Astrocyte (in vitro differentiated cells and primary cell): ENCODE measurements around the gene HECW1. TPM values are rescaled to one million over a fixed set of nuclear protein-coding genes. Genes with fewer than 3 reads are reported as not detected.

Experiments
- DNase-seq: peaks from one replicate; pipeline ENCODE4 v3.0.0-alpha.2; 2010; ENCODE audit warnings: low read depth
- FAIRE-seq: peaks from 2 replicates; lab custom pipeline; 2011; peaks lifted over from hg19 to GRCh38; lab: Jason Lieb, UNC
- H2AFZ ChIP-seq: 2 replicates; pipeline ENCODE4 v1.6.0; 2012; ENCODE audit warnings: low read depth, low read length, inconsistent platforms
- H3K27ac ChIP-seq: 2 replicates; pipeline ENCODE4 v1.5.1; 2011; ENCODE audit warnings: low read depth, low read length, inconsistent platforms
- H3K27me3 ChIP-seq: 2 replicates; pipeline ENCODE4 v1.6.0; 2011; ENCODE audit warnings: low read length, inconsistent platforms; ENCODE audit not compliant: insufficient read depth
- H3K36me3 ChIP-seq: 2 replicates; pipeline ENCODE4 v1.5.1; 2011; ENCODE audit warnings: low read length, inconsistent platforms; ENCODE audit not compliant: insufficient read depth
- H3K4me1 ChIP-seq: 2 replicates; pipeline ENCODE4 v1.5.1; 2011; ENCODE audit warnings: low read length, inconsistent platforms; ENCODE audit not compliant: insufficient read depth
- H3K4me2 ChIP-seq: 2 replicates; pipeline ENCODE4 v1.6.0; 2012; ENCODE audit warnings: low read length, inconsistent platforms
- H3K4me3 ChIP-seq: 2 replicates; pipeline ENCODE4 v1.5.1; 2011; ENCODE audit warnings: low read depth, mild to moderate bottlenecking, low read length, inconsistent platforms; ENCODE audit not compliant: insufficient read depth
- H3K79me2 ChIP-seq: 2 replicates; pipeline ENCODE4 v1.6.0; 2012; ENCODE audit warnings: mild to moderate bottlenecking, low read length, inconsistent platforms; ENCODE audit not compliant: insufficient read depth
- H3K9ac ChIP-seq: 2 replicates; pipeline ENCODE4 v1.6.0; 2012; ENCODE audit warnings: mild to moderate bottlenecking, low read length, inconsistent platforms
- H3K9me3 ChIP-seq: 2 replicates; pipeline ENCODE4 v1.5.1; 2012; ENCODE audit warnings: low read depth, mild to moderate bottlenecking, low read length, inconsistent platforms; ENCODE audit not compliant: insufficient read depth
- H4K20me1 ChIP-seq: 2 replicates; pipeline ENCODE4 v1.6.0; 2012; ENCODE audit warnings: low read length, inconsistent platforms; ENCODE audit not compliant: insufficient read depth
- H3K27ac Mint-ChIP-seq: one replicate; pipeline ENCODE4 v1.8.0; 2021; ENCODE audit warnings: mild to moderate bottlenecking, mixed read lengths; ENCODE audit not compliant: unreplicated experiment
- H3K27me3 Mint-ChIP-seq: one replicate; pipeline ENCODE4 v1.8.0; 2021; ENCODE audit warnings: low read depth, mixed read lengths; ENCODE audit not compliant: unreplicated experiment
- H3K36me3 Mint-ChIP-seq: one replicate; pipeline ENCODE4 v1.8.0; 2021; ENCODE audit warnings: low read depth, mixed read lengths; ENCODE audit not compliant: unreplicated experiment
- H3K4me1 Mint-ChIP-seq: one replicate; pipeline ENCODE4 v1.8.0; 2021; ENCODE audit warnings: low read depth, mixed read lengths; ENCODE audit not compliant: unreplicated experiment
- H3K4me3 Mint-ChIP-seq: one replicate; pipeline ENCODE4 v1.8.0; 2021; ENCODE audit warnings: mild to moderate bottlenecking, moderate library complexity, mixed read lengths; ENCODE audit not compliant: unreplicated experiment
- H3K9me3 Mint-ChIP-seq: one replicate; pipeline ENCODE4 v1.8.0; 2021; ENCODE audit warnings: mild to moderate bottlenecking, mixed read lengths; ENCODE audit not compliant: unreplicated experiment
- CTCF ChIP-seq: IDR thresholded peaks from 2 replicates; pipeline ENCODE4 v1.5.1; 2011; ENCODE audit warnings: low read depth, mild to moderate bottlenecking, inconsistent platforms, low read length, moderate library complexity; ENCODE audit not compliant: insufficient read depth
- EZH2 ChIP-seq: IDR thresholded peaks from 2 replicates; pipeline ENCODE4 v1.6.1; 2012; ENCODE audit warnings: mild to moderate bottlenecking, low read length, inconsistent platforms; ENCODE audit not compliant: insufficient read depth
- total RNA-seq: library from RNA; stranded (reverse); gene quantifications from 2 replicates; pipeline ENCODE4 v1.2.1, GENCODE V29; 2021

Gene HECW1
- total RNA-seq, 1 donor from 2014 or later = 3.3 TPM

- TF ChIP-seq CTCF (peak; percentile 87), EZH2 (no peak)
- Histone ChIP-seq H3K4me2 (no peak overlapping the region), H3K9me3 (no peaks in the 10 kb centered on the region), H3K4me3 (no peak overlapping the region), H2AFZ (no peak overlapping the region), H4K20me1 (no peaks in the 10 kb centered on the region), H3K36me3 (no peaks in the 10 kb centered on the region), H3K4me1 (peaks cover 3% of the 10 kb centered on the region), H3K27me3 (peaks cover 12% of the 10 kb centered on the region), H3K9ac (no peak overlapping the region), H3K79me2 (no peaks in the 10 kb centered on the region), H3K27ac (no peak overlapping the region)
- FAIRE-seq = no peak
- peaks cover 14% of the 10 kb centered on the region for H3K27me3 Mint-ChIP-seq
- no peak overlapping the region for H3K4me3 Mint-ChIP-seq
- H3K4me1 Mint-ChIP-seq = peaks cover 5% of the 10 kb centered on the region
- peaks cover 2% of the 10 kb centered on the region for H3K36me3 Mint-ChIP-seq
- DNase-seq = no peak
- H3K27ac Mint-ChIP-seq = no peak overlapping the region
- peaks cover 4% of the 10 kb centered on the region for H3K9me3 Mint-ChIP-seq
Measured at GRCh38 chr7:43108255-43109011, 4.0 kb upstream of the HECW1 start.

- Histone ChIP-seq H3K27me3 (peaks cover 31% of the 10 kb centered on the region), H3K27ac (no peak overlapping the region), H3K36me3 (no peaks in the 10 kb centered on the region), H3K9ac (no peak overlapping the region), H3K4me2 (no peak overlapping the region), H3K4me1 (peaks cover 14% of the 10 kb centered on the region), H2AFZ (no peak overlapping the region), H3K9me3 (no peaks in the 10 kb centered on the region), H3K79me2 (no peaks in the 10 kb centered on the region), H3K4me3 (no peak overlapping the region), H4K20me1 (no peaks in the 10 kb centered on the region)
- Mint-ChIP-seq H3K4me1 (peaks cover 11% of the 10 kb centered on the region), H3K27ac (no peak overlapping the region), H3K9me3 (no peaks in the 10 kb centered on the region), H3K27me3 (peaks cover 31% of the 10 kb centered on the region), H3K4me3 (peak overlapping the region; percentile 60), H3K36me3 (peaks cover 1% of the 10 kb centered on the region)
- DNase-seq = no peak
- TF ChIP-seq EZH2 (no peak), CTCF (no peak)
- FAIRE-seq = no peak
Measured at GRCh38 chr7:43110791-43111535, 1.5 kb upstream of the HECW1 start.
